C4-2B (cell line): ENCODE data around the gene NUP62.

Experiments used
- H3K27ac ChIP-seq: fragments of 450-650 bp; 2 replicates; pipeline ENCODE4 v1.5.1; 2017
- ZFX ChIP-seq: fragments of 450-650 bp; IDR thresholded peaks from 2 replicates; pipeline ENCODE4 v1.6.1; 2017
- TF ChIP-seq, protein P1 (sequence below): fragments of 450-650 bp; conservative IDR thresholded peaks from 2 replicates; pipeline ENCODE4 v1.5.1; 2017; ENCODE audit warnings: mild to moderate bottlenecking

NUP62 gene

DNA sequence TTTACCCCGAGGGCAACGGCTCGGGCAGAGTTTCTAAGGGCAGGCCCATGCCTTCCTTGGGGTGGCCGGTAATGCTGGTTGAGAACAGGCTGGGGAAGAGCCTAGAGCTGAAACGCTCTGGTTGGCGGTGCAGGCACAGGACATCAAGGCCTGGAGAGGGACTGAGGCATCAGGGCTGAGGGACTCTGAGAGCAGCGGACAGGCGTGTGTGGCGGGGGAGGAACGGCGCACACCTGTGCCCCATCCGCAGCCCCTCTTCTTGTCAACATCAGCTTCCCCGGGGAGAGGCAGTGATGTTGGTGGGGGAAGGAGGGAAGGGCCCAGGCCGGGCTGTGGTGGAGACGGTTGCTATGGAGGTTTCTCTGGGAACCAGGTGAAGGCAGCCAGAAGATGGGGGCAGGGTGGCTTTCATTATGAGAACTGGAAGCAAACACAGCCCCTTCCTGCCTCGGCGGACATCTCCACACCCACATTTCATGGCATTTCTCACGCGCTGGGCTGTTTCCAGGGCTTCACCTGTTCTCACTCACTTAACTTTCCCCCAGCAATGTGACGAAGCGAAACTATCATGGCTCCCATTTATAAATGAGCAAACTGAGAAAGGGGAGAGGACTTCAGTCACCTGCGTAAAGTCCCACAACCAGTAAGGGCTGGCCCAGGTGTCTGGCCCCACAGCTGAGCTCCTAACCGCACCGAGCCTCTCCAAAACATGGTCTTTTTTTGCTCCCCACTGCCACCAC is 8.5 kb downstream of the NUP62 start:
- no peak overlapping the region for H3K27ac ChIP-seq

DNA sequence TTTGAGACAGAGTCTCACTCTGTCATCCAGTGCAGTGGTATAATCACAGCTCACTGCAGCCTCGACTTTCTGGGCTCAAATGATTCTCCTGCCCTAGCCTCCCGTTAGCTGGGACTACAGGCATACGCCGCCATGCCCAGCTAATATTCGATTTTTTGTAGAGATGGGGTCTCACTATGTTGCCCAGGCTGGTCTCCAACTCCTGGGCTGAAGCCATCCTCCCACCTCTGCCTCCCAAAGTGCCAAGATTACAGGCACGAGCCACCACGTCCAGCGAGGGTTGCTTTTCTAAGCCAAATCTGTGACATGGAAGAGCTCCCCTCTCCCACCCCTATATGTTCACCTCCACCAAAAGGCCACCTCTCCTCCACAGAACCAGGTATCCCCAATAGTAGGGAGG is 11.2 kb downstream of the NUP62 start:
- no peak overlapping the region for H3K27ac ChIP-seq
- TF ChIP-seq ZFX = no peak
- TF ChIP-seq, protein P1, sequence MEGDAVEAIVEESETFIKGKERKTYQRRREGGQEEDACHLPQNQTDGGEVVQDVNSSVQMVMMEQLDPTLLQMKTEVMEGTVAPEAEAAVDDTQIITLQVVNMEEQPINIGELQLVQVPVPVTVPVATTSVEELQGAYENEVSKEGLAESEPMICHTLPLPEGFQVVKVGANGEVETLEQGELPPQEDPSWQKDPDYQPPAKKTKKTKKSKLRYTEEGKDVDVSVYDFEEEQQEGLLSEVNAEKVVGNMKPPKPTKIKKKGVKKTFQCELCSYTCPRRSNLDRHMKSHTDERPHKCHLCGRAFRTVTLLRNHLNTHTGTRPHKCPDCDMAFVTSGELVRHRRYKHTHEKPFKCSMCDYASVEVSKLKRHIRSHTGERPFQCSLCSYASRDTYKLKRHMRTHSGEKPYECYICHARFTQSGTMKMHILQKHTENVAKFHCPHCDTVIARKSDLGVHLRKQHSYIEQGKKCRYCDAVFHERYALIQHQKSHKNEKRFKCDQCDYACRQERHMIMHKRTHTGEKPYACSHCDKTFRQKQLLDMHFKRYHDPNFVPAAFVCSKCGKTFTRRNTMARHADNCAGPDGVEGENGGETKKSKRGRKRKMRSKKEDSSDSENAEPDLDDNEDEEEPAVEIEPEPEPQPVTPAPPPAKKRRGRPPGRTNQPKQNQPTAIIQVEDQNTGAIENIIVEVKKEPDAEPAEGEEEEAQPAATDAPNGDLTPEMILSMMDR = no peak

More for the DNA sequence above, 8.5 kb downstream of the NUP62 start:
- TF ChIP-seq ZFX = no peak
- TF ChIP-seq, protein P1 = no peak

DNA sequence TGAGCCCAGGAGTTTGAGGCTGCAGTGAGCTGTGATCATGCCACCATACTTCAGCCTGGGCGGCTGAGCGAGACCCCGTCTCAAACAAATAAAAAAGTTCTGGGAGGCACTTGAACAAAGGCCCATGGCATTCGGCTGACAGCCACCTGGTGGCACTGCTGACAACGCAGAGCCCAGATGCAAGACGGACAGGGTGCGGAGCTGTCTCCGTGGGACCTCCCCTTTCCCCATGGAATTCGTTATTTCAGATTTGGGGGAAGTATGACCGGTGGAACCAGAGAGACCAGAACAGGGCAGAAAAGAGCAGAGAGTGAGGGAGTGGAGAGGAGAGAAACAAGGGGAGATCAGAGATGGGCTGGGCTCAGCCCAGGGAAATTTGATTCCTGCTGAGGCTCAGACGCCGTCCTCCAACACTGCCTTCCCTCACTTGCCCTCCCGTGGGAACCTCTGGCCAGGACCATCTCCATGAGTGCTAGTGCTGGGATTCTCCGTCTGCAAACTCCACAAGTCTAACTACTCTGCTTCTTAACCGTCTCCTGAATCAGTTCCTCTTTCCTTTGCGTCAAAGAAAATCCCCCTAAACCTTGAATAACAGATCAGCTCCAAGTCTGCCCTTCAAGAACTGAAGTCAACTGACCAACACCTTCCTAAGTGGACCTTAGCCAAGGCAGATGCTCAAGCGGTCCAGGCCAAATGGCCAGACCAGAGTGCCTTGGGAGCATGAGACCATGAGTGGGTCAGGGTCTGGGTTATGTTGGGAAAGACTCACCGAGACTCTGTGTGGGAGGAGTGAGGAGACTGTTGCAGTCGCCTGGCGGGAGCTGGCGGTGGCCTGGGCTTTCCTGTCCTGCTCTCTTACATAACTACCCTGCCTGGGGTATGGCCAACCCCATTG is 12.2 kb downstream of the NUP62 start:
- no peak overlapping the region for H3K27ac ChIP-seq

DNA sequence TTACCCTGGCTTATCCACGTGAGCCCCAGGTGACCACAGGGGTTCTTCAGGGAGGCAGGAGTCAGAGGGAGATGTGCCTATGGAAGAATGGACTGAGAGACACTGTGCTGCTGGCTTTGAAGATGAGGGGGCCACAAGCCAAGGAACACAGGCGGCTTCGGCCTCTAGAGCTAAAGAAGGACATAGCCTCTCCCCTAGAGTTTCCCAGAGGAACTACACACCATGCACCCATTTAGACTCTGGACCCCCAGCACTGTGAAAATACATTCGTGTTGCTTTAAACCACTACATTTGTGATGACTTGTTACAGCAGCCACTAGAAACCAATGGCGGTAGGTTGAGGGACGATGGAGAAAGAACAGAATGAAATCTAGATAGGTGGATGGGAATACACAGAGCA is 14.0 kb downstream of the NUP62 start:
- TF ChIP-seq, protein P1 = no peak
- TF ChIP-seq ZFX = no peak
- H3K27ac ChIP-seq = no peak overlapping the region

More for the DNA sequence above, 12.2 kb downstream of the NUP62 start:
- no peak for TF ChIP-seq ZFX
- TF ChIP-seq, protein P1 = no peak

DNA sequence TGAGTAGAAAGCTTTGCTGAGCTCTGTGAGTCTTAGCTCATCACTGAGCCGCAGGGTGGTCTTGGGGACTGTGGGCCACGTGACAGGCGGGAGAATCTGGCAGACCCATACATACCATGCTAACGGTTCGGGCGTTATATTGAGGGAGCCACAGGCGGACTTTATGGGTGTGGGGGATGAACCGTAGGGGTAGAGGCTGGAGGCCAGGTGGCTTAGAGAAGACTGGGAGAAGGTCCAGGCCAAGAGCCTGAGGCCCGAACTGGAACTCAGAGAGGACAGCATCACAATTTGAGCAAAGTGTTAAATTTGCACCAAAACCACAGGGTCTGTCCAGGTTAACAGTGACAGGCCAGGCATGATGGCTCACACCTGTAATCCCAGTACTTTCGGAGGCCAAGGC is 15.6 kb downstream of the NUP62 start:
- TF ChIP-seq ZFX = no peak
- TF ChIP-seq, protein P1 = no peak
- H3K27ac ChIP-seq = no peak overlapping the region

DNA sequence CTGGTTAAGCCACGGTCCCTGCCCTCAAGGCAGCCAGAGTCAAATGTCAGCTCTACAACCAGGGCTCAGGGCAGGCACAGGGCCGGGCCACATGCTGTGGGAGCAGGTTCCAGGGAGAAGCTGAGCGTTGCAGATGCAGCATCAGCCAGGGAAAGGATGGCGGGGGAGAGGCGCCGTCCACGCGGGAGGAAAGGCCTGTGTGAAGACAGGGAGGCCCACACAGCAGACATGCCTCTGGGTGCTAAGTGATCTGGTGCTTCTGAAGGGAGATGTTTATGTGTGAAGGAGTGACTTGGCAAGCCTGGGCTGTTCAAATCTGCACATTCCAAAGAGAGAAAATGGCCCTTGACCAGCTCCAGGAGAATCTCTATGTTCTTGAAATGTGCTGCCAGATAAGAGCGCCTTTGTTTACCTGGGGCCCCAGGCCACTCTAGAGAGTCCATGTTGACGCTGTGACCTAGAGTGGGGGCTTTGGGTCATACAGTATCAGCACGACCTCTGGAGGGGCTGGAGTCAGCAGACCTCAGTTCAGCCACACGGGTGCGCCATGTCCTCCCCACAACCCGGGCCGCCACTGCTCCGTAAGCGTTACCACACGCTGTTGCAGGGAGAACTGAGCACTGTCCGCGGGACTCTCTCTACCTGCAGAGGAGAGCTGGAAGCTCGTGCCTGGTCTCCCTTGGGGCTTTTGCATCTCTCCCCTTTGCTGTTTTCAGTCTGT is 16.2 kb downstream of the NUP62 start:
- H3K27ac ChIP-seq = no peak overlapping the region
- TF ChIP-seq ZFX = no peak
- TF ChIP-seq, protein P1 = no peak
